Fibroblast of upper back skin (primary cell): ENCODE measurements around the gene SRSF11.
"Not testable (repeated sequence)": the region's sequence is repeated elsewhere in the genome, so short reads cannot be mapped to it uniquely, and the experiment has no call there.

Experiments used
- DNase-seq: peaks from one replicate; pipeline ENCODE4 v3.0.0-alpha.2; 2013

Gene SRSF11, protein sequence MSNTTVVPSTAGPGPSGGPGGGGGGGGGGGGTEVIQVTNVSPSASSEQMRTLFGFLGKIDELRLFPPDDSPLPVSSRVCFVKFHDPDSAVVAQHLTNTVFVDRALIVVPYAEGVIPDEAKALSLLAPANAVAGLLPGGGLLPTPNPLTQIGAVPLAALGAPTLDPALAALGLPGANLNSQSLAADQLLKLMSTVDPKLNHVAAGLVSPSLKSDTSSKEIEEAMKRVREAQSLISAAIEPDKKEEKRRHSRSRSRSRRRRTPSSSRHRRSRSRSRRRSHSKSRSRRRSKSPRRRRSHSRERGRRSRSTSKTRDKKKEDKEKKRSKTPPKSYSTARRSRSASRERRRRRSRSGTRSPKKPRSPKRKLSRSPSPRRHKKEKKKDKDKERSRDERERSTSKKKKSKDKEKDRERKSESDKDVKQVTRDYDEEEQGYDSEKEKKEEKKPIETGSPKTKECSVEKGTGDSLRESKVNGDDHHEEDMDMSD

DNA sequence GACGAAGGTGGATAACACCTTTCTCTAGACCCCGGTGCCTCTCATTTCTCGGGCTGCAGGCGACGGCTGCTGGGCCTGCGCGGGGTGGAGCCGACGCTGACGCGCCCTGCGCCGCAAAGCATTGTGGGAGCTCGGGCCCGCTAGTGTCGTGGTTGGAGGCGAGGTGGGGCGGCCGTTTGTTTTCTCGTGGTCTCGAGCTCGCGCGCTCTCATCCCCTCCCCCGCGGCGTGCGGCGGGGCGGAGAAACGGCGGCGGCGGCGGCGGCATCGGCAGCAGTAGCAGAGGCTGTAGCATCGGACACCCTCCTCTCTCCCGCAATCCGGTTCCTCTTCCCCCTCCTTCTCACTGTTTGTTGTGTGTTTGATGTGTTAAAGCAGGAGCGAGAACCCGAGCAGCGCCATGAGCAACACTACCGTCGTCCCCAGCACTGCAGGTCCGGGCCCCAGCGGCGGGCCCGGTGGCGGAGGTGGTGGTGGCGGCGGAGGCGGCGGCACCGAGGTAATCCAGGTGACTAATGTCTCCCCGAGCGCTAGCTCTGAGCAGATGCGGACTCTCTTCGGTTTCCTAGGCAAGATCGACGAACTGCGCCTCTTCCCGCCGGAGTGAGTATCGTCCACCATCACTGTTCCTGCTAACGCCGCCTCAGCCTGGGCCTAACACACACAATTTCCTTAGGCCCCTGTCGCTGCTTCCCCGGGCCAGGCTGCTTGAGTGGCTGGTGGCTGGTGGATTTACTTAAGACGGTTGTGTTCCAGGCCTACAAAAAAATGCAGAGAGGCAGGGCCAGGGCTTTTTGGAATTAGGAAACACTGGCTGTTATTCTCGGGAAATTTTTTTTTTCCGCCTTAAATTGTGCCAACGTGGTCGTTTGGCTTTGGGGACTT lies at the start of gene SRSF11:
Gene SRSF11, plus strand, starts transcription at position 143 of the 884 bp plus-strand sequence. Its CDS starts 257 bp downstream, at position 400.
- DNase-seq = peak; percentile 95

DNA sequence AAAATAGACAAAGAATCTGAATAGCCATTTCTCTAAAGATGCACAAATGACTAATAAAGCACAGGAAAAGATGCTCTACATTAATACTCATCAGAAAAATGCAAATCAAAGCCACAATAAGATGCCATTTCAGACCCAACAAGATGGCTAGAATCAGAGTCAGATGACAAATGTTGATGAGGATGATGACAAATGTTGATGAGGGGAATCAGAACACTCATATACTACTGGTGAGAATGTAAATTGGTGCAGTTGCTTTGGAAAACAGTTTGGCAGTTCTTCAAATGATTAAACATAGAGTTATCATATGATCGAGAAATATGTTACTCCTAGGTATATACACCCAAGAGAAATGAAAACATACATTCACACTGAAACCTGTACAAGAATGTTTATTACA lies 49.7 kb upstream of the SRSF11 start:
- DNase-seq = no peak

DNA sequence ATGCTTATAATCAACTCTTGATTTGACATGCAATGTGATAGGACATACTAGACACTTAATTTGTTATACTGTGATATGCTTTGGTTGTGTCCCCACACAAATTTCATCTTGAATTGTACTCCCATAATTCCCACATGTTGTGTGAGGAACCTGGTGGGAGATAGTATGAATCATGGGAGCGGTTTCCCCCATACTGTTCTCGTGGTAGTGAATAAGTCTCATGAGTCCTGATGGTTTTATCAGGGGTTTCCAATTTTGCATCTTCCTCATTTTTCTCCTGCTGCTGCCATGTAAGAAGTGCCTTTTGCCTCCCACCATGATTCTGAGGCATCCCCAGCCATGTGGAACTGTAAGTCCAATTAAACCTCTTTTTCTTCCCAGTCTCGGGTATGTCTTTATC lies 36.0 kb upstream of the SRSF11 start:
- DNase-seq = not testable (repeated sequence)

DNA sequence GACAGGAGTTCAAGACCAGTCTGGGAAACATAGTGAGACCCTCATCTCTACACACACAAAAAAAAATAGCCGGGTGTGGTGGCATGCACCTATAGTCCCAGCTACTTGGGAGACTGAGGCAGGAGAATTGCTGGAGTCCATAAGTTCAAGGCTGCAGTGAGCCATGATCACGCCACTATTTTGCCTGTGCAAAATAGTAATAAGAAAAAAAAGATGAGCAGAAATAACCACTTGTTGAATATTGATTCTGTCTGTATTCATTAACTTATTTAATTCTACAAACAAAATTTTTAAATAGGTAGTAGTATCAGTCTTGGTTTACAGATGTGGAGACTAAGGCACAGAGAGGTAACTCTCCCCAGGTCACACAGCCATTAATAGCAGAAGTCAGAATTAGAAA lies 32.7 kb upstream of the SRSF11 start:
- DNase-seq = no peak

- no peak for DNase-seq
These were observed 31.0 kb upstream of the SRSF11 start for GRCh38 chr1:70190180-70190579.

DNA sequence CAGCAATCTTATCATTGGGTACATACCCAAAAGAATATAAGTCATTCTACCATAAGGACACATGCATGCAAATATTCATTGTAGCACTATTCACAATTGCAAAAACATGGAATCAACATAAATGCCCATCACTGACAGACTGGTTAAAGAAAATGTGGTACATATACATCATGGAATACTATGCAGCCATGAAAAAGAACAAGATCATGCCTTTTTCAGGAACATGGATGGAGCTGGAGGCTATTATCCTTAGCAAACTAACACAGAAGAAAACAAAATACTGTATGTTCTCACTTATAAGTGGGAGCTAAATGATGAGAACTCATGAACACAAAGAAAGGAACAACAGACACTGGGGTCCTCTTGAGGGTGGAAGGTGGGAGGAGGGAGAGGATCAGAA lies 28.7 kb upstream of the SRSF11 start:
- DNase-seq = not testable (repeated sequence)

DNA sequence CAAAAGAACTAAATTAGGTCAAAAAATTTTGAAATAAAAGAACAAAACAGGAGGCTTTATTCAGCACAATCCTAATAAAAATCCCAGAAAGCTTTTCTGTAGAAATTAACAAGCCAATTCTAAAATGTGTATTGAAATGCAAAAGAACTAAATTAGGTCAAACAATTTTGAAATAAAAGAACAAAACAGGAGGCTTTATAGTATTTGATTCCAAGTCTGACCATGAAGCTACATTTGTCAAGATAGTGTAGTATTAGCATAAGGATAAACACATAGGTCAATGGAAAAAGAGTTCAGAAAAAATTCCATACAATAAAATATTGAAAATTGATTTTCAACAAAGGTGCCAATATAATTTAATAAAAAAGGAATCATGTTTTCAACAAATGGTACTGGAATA lies 26.6 kb upstream of the SRSF11 start:
- DNase-seq = no peak

- DNase-seq = no peak
These were observed 25.8 kb upstream of the SRSF11 start for GRCh38 chr1:70195342-70195741.

GRCh38 chr1:70196333-70196732 lies 24.8 kb upstream of the SRSF11 start:
- DNase-seq = no peak

DNA sequence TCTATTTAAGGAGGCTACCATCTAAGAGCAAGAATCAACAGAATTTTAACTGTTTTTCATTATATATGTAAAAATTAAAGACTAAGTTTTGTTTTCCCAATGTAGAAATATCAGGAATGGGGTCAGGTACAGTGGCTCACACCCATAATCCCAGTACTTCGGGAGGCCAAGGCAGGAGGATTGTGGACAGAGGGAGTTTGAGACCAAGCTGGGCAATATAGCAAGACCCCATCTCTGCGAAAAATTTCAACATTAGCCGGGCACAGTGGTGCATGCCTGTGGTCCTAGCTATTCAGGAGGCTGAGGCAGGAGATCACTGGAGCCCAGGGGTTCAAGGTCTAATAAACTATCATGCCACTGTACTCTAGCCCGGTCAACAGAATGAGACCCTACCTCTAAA lies 21.1 kb upstream of the SRSF11 start:
- DNase-seq = no peak

GRCh38 chr1:70202173-70202758 lies 18.9 kb upstream of the SRSF11 start:
- no peak for DNase-seq

GRCh38 chr1:70204139-70204538 lies 17.0 kb upstream of the SRSF11 start:
- no peak for DNase-seq

DNA sequence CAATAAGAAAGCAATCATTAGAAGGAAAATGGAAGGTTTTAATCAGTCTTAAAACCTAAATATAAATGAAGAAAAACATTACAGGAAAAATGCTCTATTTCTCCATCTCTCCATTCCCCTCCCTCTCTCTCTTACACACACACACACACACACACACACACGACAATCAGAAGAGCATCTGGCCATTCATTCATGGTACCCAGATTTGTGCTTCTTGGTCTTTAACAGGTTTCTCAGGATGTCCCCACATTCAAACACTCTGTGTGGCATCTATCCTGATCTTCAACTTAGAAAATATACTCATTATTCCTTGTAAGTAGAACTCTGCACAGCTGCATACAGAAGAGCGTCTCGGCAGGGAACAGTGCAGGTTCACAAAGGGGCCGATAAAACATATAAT lies 16.6 kb upstream of the SRSF11 start:
- no peak for DNase-seq

GRCh38 chr1:70205071-70205433 lies 16.1 kb upstream of the SRSF11 start:
- DNase-seq = no peak

DNA sequence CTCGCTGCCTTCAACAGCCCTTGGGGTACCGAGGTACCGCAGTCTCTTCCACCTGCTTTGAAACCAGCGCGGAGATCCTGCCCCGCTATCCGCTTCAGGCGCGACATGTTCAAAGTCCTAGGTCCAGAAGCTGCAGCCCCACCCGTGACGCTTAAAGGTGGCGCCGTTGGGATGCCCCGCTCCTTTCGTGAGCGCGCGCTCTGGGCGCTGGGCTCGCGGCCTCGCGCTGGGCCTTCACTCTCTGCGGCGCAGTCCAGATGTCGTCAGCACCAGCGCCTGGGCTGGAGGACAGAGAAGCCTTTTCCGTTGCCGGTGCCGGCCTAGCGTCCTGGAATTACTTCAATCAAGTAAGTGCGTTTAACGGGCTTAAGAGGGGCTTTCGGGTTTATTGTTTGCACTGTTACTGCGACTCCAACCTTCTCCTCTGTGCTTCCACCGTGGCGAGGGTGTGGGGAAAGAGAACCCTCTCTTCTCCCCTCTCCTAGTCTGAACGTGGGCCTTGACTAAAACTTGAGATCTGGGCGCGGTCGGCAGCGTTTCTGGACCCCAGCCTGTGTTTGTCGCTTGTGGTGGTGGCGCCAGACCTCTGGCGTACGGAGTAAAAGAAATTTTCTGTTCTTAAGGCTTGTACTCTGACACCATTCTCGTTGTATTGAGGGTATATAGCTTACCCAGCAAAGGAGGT lies 15.6 kb upstream of the SRSF11 start, which contains the start of gene LRRC40:
Gene LRRC40, minus strand, starts transcription at position 146 of the 685 bp plus-strand sequence. Its CDS starts 39 bp downstream, at position 107.
- peak; percentile 93 for DNase-seq

- DNase-seq = not testable (repeated sequence)
These were observed 14.3 kb upstream of the SRSF11 start for GRCh38 chr1:70206833-70207232.

- DNase-seq = no peak
These were observed 13.7 kb upstream of the SRSF11 start for GRCh38 chr1:70207492-70207891.

DNA sequence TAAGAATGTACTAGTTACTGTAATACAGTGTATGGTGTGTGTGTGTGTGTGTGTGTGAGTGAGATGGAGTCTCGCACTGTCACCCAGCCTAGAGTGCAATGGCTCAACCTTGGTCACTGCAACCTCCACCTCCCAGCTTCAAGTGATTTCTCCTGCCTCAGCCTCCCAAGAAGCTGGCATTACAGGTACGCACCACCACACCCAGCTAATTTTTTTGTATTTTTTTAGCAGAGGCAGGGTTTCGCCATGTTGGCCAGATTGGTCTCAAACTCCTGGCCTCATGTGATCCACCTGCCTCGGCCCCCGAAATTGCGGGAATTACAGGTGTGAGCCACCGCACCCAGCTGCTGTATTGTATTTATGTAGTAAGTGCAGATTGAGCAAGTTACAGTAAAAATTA lies 12.9 kb upstream of the SRSF11 start:
- DNase-seq = no peak

DNA sequence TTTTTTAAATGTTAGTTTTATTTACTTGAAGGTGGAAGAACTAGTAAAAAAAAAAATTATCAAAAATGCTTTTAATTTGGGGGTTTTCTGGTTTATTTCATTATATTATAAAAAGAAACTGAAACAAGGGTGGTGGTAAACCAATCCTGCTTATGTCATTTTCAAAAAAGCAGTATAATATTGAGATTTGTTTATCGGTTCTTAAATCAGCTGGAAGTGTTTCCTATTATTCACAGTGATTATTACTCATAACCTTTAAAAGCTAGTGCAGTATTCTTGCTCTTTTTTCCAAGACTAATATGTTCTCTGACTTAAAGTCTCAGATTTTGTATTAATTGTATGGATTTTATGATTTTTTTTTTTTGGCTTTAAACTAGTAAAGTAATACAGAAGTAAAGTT lies 10.4 kb upstream of the SRSF11 start:
- DNase-seq = no peak

DNA sequence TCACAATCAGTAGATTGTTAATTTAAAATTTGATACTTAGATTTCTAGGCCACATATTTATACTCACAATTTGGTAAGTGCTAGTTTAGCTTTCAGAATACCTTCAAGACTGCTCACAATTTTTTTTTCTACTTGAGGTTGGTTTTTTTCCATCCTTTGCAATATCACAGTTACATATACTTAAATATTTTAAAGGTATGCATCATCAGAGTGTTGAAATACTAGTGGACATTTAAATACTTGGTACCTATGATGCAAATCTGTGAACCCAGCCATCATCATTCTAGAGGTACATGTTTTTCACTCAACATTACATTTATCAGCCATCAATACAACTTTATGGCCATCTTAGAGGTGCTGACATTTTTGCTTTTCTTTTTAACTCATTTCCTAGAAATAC lies 9.6 kb upstream of the SRSF11 start:
- peak; percentile 51 for DNase-seq

- DNase-seq = no peak
These were observed 1.2 kb upstream of the SRSF11 start for GRCh38 chr1:70220015-70220414.

- no peak for DNase-seq
These were observed 503 bp upstream of the SRSF11 start for GRCh38 chr1:70220517-70221237.
